Trophoblast cell (in vitro differentiated cells and primary cell): ENCODE results near the gene DTD1.

ENCODE experiments used
- DNase-seq, 2 donors: peaks; one replicate each; pipeline ENCODE4 v3.0.0-alpha.2; 2016
- H2AFZ ChIP-seq: 2 replicates; pipeline ENCODE4 v1.6.1; 2013; ENCODE audit warnings: low read length, moderate library complexity, mild to moderate bottlenecking; ENCODE audit not compliant: insufficient read depth, poor library complexity
- H2AK5ac ChIP-seq: 2 replicates; pipeline ENCODE4 v1.6.1; 2013; ENCODE audit warnings: mild to moderate bottlenecking, low read length
- H2BK120ac ChIP-seq: 2 replicates; pipeline ENCODE4 v1.6.1; 2013; ENCODE audit warnings: low read length, mild to moderate bottlenecking, moderate library complexity; ENCODE audit not compliant: insufficient read depth, poor library complexity
- H2BK12ac ChIP-seq: 2 replicates; pipeline ENCODE4 v1.6.1; 2013; ENCODE audit warnings: mild to moderate bottlenecking, low read length, moderate library complexity
- H2BK5ac ChIP-seq: 2 replicates; pipeline ENCODE4 v1.6.1; 2013; ENCODE audit warnings: low read length, low read depth, moderate library complexity, mild to moderate bottlenecking; ENCODE audit not compliant: poor library complexity
- H3K14ac ChIP-seq: 2 replicates; pipeline ENCODE4 v1.6.1; 2013; ENCODE audit warnings: mild to moderate bottlenecking, low read length
- H3K18ac ChIP-seq: 2 replicates; pipeline ENCODE4 v1.6.1; 2013; ENCODE audit warnings: mild to moderate bottlenecking, low read length
- H3K23ac ChIP-seq: 2 replicates; pipeline ENCODE4 v1.6.1; 2013; ENCODE audit warnings: low read length
- H3K27ac ChIP-seq: 2 replicates; pipeline ENCODE4 v1.5.1; 2013; ENCODE audit warnings: low read depth, mild to moderate bottlenecking, inconsistent platforms, low read length, moderate library complexity
- H3K27me3 ChIP-seq: 2 replicates; pipeline ENCODE4 v1.6.1; 2013; ENCODE audit warnings: inconsistent platforms, mild to moderate bottlenecking, low read length, moderate library complexity; ENCODE audit not compliant: insufficient read depth
- H3K36me3 ChIP-seq, 2 experiments: 1 replicate in 1 of 2; 2 replicates in 1 of 2; pipeline ENCODE4 v1.6.1; 2013; ENCODE audit warnings: low read length in 2 of 2, mild to moderate bottlenecking in 2 of 2, moderate library complexity in 1 of 2; ENCODE audit not compliant: insufficient read depth in 2 of 2, control insufficient read depth in 1 of 2
- H3K4ac ChIP-seq: 2 replicates; pipeline ENCODE4 v1.6.1; 2013; ENCODE audit warnings: low read depth, mild to moderate bottlenecking, low read length, moderate library complexity
- H3K4me1 ChIP-seq, 2 experiments: 1 replicate in 1 of 2; 2 replicates in 1 of 2; pipeline ENCODE4 v1.6.1; 2013; ENCODE audit warnings: low read length in 2 of 2, mild to moderate bottlenecking in 2 of 2, moderate library complexity in 1 of 2; ENCODE audit not compliant: insufficient read depth in 2 of 2, control insufficient read depth in 1 of 2
- H3K4me2 ChIP-seq: 2 replicates; pipeline ENCODE4 v1.6.1; 2013; ENCODE audit warnings: inconsistent platforms, mild to moderate bottlenecking, low read length, moderate library complexity
- H3K4me3 ChIP-seq: 2 replicates; pipeline ENCODE4 v1.5.1; 2013; ENCODE audit warnings: mild to moderate bottlenecking, low read depth, low read length, inconsistent platforms
- H3K79me1 ChIP-seq: one replicate; pipeline ENCODE4 v1.6.1; 2013; ENCODE audit warnings: low read length
- H3K79me2 ChIP-seq: 2 replicates; pipeline ENCODE4 v1.6.1; 2013; ENCODE audit warnings: low read length, mild to moderate bottlenecking; ENCODE audit not compliant: control insufficient read depth, insufficient read depth, poor library complexity
- H3K9ac ChIP-seq: 2 replicates; pipeline ENCODE4 v1.6.1; 2013; ENCODE audit warnings: mild to moderate bottlenecking, low read length
- H3K9me3 ChIP-seq: 2 replicates; pipeline ENCODE4 v1.6.1; 2013; ENCODE audit warnings: low read depth, mild to moderate bottlenecking, control low read depth, inconsistent platforms, low read length; ENCODE audit not compliant: insufficient read depth
- H4K12ac ChIP-seq: 2 replicates; pipeline ENCODE4 v1.6.1; 2013; ENCODE audit warnings: low read depth, mild to moderate bottlenecking, low read length, moderate library complexity
- H4K8ac ChIP-seq: 2 replicates; pipeline ENCODE4 v1.6.1; 2013; ENCODE audit warnings: low read depth, mild to moderate bottlenecking, low read length, moderate library complexity
- H4K91ac ChIP-seq: one replicate; pipeline ENCODE4 v1.6.1; 2013; ENCODE audit warnings: low read depth, mild to moderate bottlenecking, low read length, moderate library complexity
- WGBS: extraction: QIAGEN DNeasy Blood & Tissue Kit; methylation state at CpG from one replicate; pipeline ENCODE4 v1.1.7; 2013; ENCODE audit warnings: missing lambda C conversion rate; ENCODE audit not compliant: insufficient read length, insufficient coverage; ENCODE audit errors: extremely low coverage; 5-methylcytosine and 5-hydroxymethylcytosine counted together

Gene DTD1

GRCh38 chr20:18715564-18715963, 127.7 kb downstream of the DTD1 start:
- no peak overlapping the region for H2BK12ac ChIP-seq
- no peak overlapping the region for H2AFZ ChIP-seq
- no peak overlapping the region for H3K9ac ChIP-seq
- H3K79me2 ChIP-seq, result no peaks in the 10 kb centered on the region
- H3K9me3 ChIP-seq, result peaks cover 3% of the 10 kb centered on the region
- no CpG with 5 or more reads among the region's 3 CpGs for WGBS
- no peak overlapping the region for H4K91ac ChIP-seq
- no peaks in the 10 kb centered on the region for H3K36me3 ChIP-seq
- H3K4me3 ChIP-seq, result no peak overlapping the region
- H3K4ac ChIP-seq, result no peak overlapping the region
- no peaks in the 10 kb centered on the region for H3K27me3 ChIP-seq
- H2BK5ac ChIP-seq, result no peak overlapping the region
- no peak overlapping the region for H3K4me2 ChIP-seq
- no peaks in the 10 kb centered on the region for H3K79me1 ChIP-seq
- no peak overlapping the region for H3K14ac ChIP-seq
- no peak overlapping the region for H3K23ac ChIP-seq
- no peak overlapping the region for H4K8ac ChIP-seq
- no peak overlapping the region for H2AK5ac ChIP-seq
- no peak for DNase-seq
- no peaks in the 10 kb centered on the region for H3K4me1 ChIP-seq
- H2BK120ac ChIP-seq, result no peak overlapping the region
- no peak overlapping the region for H3K18ac ChIP-seq
- no peak overlapping the region for H3K27ac ChIP-seq
- H4K12ac ChIP-seq, result no peak overlapping the region

GRCh38 chr20:18717062-18717461, 129.2 kb downstream of the DTD1 start:
- H2BK120ac ChIP-seq, result no peak overlapping the region
- no peak overlapping the region for H3K4me2 ChIP-seq
- no peak overlapping the region for H2BK12ac ChIP-seq
- H2BK5ac ChIP-seq, result no peak overlapping the region
- H3K27ac ChIP-seq, result no peak overlapping the region
- H3K27me3 ChIP-seq, result no peaks in the 10 kb centered on the region
- H3K36me3 ChIP-seq, result no peaks in the 10 kb centered on the region
- no peak overlapping the region for H3K9ac ChIP-seq
- H3K23ac ChIP-seq, result no peak overlapping the region
- H3K14ac ChIP-seq, result no peak overlapping the region
- H3K4me3 ChIP-seq, result no peak overlapping the region
- H2AFZ ChIP-seq, result no peak overlapping the region
- peaks cover 4% of the 10 kb centered on the region for H3K9me3 ChIP-seq
- H4K91ac ChIP-seq, result no peak overlapping the region
- no peaks in the 10 kb centered on the region for H3K79me1 ChIP-seq
- H3K4me1 ChIP-seq, result no peaks in the 10 kb centered on the region
- H2AK5ac ChIP-seq, result no peak overlapping the region
- no CpG with 5 or more reads among the region's 1 CpG for WGBS
- no peak for DNase-seq
- H4K8ac ChIP-seq, result no peak overlapping the region
- no peak overlapping the region for H3K4ac ChIP-seq
- no peaks in the 10 kb centered on the region for H3K79me2 ChIP-seq
- H4K12ac ChIP-seq, result no peak overlapping the region
- no peak overlapping the region for H3K18ac ChIP-seq

GRCh38 chr20:18718129-18718528, 130.3 kb downstream of the DTD1 start:
- Histone ChIP-seq H2BK120ac (no peak overlapping the region), H3K4ac (no peak overlapping the region), H3K9me3 (peaks cover 4% of the 10 kb centered on the region), H4K8ac (no peak overlapping the region), H3K27ac (no peak overlapping the region), H3K4me1 (no peaks in the 10 kb centered on the region), H2AK5ac (no peak overlapping the region), H3K36me3 (no peaks in the 10 kb centered on the region), H4K91ac (no peak overlapping the region), H2AFZ (no peak overlapping the region), H3K79me1 (no peaks in the 10 kb centered on the region), H3K79me2 (no peaks in the 10 kb centered on the region), H3K9ac (no peak overlapping the region), H3K4me2 (no peak overlapping the region), H3K23ac (no peak overlapping the region), H3K18ac (no peak overlapping the region), H2BK5ac (no peak overlapping the region), H2BK12ac (no peak overlapping the region), H3K14ac (no peak overlapping the region), H3K27me3 (no peaks in the 10 kb centered on the region), H3K4me3 (no peak overlapping the region), H4K12ac (no peak overlapping the region)
- DNase-seq, result no peak
- WGBS, result no CpG with 5 or more reads among the region's 3 CpGs

GRCh38 chr20:18719426-18719825, 131.6 kb downstream of the DTD1 start:
- Histone ChIP-seq H2BK12ac (no peak overlapping the region), H3K23ac (no peak overlapping the region)

More at GRCh38 chr20:18719426-18719825, 131.6 kb downstream of the DTD1 start:
- Histone ChIP-seq H3K14ac (no peak overlapping the region), H2AFZ (no peak overlapping the region), H3K36me3 (no peaks in the 10 kb centered on the region), H3K27me3 (no peaks in the 10 kb centered on the region), H3K9ac (no peak overlapping the region), H3K4me1 (no peaks in the 10 kb centered on the region), H3K27ac (no peak overlapping the region), H2AK5ac (no peak overlapping the region), H3K79me2 (no peaks in the 10 kb centered on the region), H2BK120ac (no peak overlapping the region), H3K18ac (no peak overlapping the region), H2BK5ac (no peak overlapping the region), H3K4me2 (no peak overlapping the region), H3K4ac (no peak overlapping the region), H4K91ac (no peak overlapping the region), H3K79me1 (no peaks in the 10 kb centered on the region), H3K9me3 (peaks cover 4% of the 10 kb centered on the region), H3K4me3 (no peak overlapping the region), H4K12ac (no peak overlapping the region), H4K8ac (no peak overlapping the region)
- no peak for DNase-seq
- no CpG with 5 or more reads among the region's 3 CpGs for WGBS
